IPS-NIHi11 (cell line): Measurements from ENCODE around the gene ANKS6.
A peak's percentile ranks its signal among the peaks of the same experiment; 100 is the strongest.

Experiments
- DNase-seq: peaks from one replicate; pipeline ENCODE4 v3.0.0; 2012; ENCODE audit warnings: mixed read lengths, low spot score

Gene ANKS6

GRCh38 chr9:98732801-98733200 lies 63.6 kb downstream of the ANKS6 start:
- DNase-seq, result no peak

- DNase-seq, result no peak
These were observed 64.3 kb downstream of the ANKS6 start for GRCh38 chr9:98732091-98732490.

GRCh38 chr9:98730871-98731270 lies 65.5 kb downstream of the ANKS6 start:
- DNase-seq, result no peak

GRCh38 chr9:98728500-98728899 lies 67.9 kb downstream of the ANKS6 start:
- no peak for DNase-seq

GRCh38 chr9:98727428-98727827 lies 68.9 kb downstream of the ANKS6 start:
- no peak for DNase-seq

- no peak for DNase-seq
These were observed 69.6 kb downstream of the ANKS6 start for GRCh38 chr9:98726735-98727134.

GRCh38 chr9:98724810-98725530 lies 71.4 kb downstream of the ANKS6 start:
- no peak for DNase-seq

- DNase-seq, result no peak
These were observed 74.7 kb downstream of the ANKS6 start for GRCh38 chr9:98721643-98722042.

- DNase-seq, result no peak
These were observed 76.0 kb downstream of the ANKS6 start for GRCh38 chr9:98720402-98720801.

GRCh38 chr9:98719055-98719454 lies 77.3 kb downstream of the ANKS6 start:
- DNase-seq, result no peak

GRCh38 chr9:98714833-98715232 lies 81.5 kb downstream of the ANKS6 start:
- DNase-seq, result no peak

GRCh38 chr9:98712987-98713386 lies 83.4 kb downstream of the ANKS6 start:
- DNase-seq, result no peak

- peak; percentile 51 for DNase-seq
These were observed 86.1 kb downstream of the ANKS6 start for GRCh38 chr9:98709968-98710965.

GRCh38 chr9:98708933-98709911 lies 87.1 kb downstream of the ANKS6 start, which contains the start of gene GABBR2:
GABBR2 (minus strand) TSS chr9:98708935; CDS start chr9:98708737, 198 bp downstream.
- DNase-seq, result peak; percentile 62

- DNase-seq, result peak; percentile 47
These were observed 88.0 kb downstream of the ANKS6 start for GRCh38 chr9:98708103-98708932.

- DNase-seq, result peak; percentile 80
These were observed 88.9 kb downstream of the ANKS6 start for GRCh38 chr9:98707166-98708102.

GRCh38 chr9:98706651-98707165 lies 89.6 kb downstream of the ANKS6 start:
- no peak for DNase-seq

GRCh38 chr9:98702835-98703380 lies 93.4 kb downstream of the ANKS6 start:
- DNase-seq, result no peak

GRCh38 chr9:98702340-98702739 lies 94.0 kb downstream of the ANKS6 start:
- DNase-seq, result no peak
